T-helper 17 cell (primary cell): ENCODE results near the gene ABCA7. TPM values are rescaled to one million over a fixed set of nuclear protein-coding genes. Genes with fewer than 3 reads are reported as not detected.

ENCODE experiments used
- ATAC-seq: fragments of 150-1000 bp; cut with Tn5 transposase; 2 replicates; pipeline ENCODE4 v1.10.0; 2021; ENCODE audit warnings: mild to moderate bottlenecking, moderate library complexity
- DNase-seq, 3 donors: peaks; one replicate each; pipeline versions ENCODE4 v3.0.0 to v3.0.0-alpha.2; 2020 to 2021
- H3K9me3 ChIP-seq: one replicate; pipeline ENCODE4 v1.7.0; 2013; ENCODE audit warnings: low read length, mild to moderate bottlenecking; ENCODE audit not compliant: control insufficient read depth, poor library complexity, severe bottlenecking
- H3K27ac Mint-ChIP-seq: one replicate; pipeline ENCODE4 v1.8.0; 2022; ENCODE audit warnings: mild to moderate bottlenecking, moderate library complexity, mixed read lengths
- H3K27me3 Mint-ChIP-seq: one replicate; pipeline ENCODE4 v1.8.0; 2022; ENCODE audit warnings: mixed read lengths
- H3K36me3 Mint-ChIP-seq: one replicate; pipeline ENCODE4 v1.8.0; 2022; ENCODE audit warnings: low read depth, mixed read lengths
- H3K4me1 Mint-ChIP-seq: one replicate; pipeline ENCODE4 v1.8.0; 2022; ENCODE audit warnings: mild to moderate bottlenecking, mixed read lengths
- H3K4me3 Mint-ChIP-seq: one replicate; pipeline ENCODE4 v1.8.0; 2022; ENCODE audit warnings: mild to moderate bottlenecking, moderate library complexity, mixed read lengths
- total RNA-seq, 4 donors: library from RNA in 2 of 4; stranded (reverse) in 2 of 4; gene quantifications; one replicate each; pipeline ENCODE4 v1.2.3 and lab custom pipeline; 2022 to 2026

Gene ABCA7
- total RNA-seq, 2 donors from 2014 or later: 107 to 112 TPM

DNA sequence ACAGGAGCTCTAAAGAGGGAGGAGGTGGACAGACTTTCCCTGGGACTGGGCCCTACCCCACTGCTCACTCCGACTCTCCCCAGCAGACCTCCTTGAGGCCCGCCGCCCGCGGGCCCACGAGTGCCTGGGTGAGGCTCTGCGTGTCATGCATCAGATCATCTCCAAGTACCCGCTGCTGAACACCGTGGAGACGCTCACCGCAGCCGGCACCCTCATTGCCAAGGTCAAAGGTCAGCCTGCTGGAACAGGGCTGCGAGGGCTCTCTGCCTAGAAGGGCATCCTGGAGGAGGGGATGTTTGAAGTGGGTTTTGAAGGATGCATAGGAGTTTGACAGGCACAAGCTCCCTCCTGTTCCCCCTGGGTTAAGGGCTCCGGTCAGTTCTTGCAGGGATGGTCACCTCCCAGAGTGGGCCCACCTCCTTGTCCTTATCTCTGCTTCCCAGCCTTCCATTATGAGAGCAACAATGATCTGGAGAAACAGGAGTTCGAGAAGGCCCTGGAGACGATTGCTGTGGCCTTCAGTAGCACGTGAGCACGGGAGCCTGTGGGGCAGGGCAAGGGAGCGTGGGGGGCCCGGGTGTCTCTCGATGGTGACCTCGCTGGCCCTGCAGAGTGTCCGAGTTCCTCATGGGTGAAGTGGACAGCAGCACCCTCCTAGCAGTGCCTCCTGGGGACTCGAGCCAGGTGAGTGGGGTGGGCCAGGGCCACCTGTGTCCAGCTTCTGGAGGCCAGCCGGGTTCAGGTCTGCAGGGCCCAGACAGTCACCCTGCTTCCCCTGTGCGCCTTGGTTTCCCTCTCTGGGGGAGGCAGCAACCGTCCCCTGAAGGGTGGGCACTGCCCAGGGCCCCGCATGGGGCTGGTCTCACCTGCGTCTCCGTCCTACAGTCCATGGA lies 33.4 kb downstream of the ABCA7 start:
- no peaks in the 10 kb centered on the region for H3K9me3 ChIP-seq
- DNase-seq (peak in 1 of 3 donors; percentile 13), ATAC-seq (no peak)
- Mint-ChIP-seq H3K27me3 (no peaks in the 10 kb centered on the region), H3K27ac (peak overlapping the region; percentile 96), H3K36me3 (peaks cover 19% of the 10 kb centered on the region), H3K4me1 (peaks cover 48% of the 10 kb centered on the region), H3K4me3 (peak overlapping the region; percentile 79)

DNA sequence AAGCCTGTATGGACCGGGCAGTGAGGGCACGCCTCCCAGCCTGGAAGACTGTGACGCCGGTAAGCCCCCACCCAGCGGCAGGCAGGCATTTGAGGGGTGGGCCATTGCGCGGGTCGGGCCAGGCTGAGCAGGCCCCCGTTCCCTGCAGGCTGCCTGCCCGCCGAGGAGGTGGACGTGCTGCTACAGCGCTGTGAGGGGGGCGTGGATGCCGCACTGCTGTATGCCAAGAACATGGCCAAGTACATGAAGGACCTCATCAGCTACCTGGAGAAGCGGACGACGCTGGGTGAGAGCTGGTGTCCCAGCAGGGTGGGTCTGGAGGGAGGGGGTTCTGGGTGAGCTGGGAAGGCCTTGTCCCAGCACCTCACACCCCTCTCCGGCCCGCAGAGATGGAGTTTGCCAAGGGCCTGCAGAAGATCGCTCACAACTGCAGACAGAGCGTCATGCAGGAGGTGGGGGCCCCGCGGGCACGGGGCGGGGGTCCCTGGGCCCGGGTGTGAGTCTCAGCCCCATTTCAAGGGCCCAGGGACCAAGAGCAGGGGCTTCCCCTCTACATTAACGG lies 34.1 kb downstream of the ABCA7 start:
- H3K9me3 ChIP-seq: no peaks in the 10 kb centered on the region
- peaks cover 13% of the 10 kb centered on the region for H3K36me3 Mint-ChIP-seq
- peak overlapping the region; percentile 79 for H3K4me3 Mint-ChIP-seq
- peak overlapping the region; percentile 96 for H3K27ac Mint-ChIP-seq
- DNase-seq (no peak), ATAC-seq (no peak)
- H3K27me3 Mint-ChIP-seq: no peaks in the 10 kb centered on the region
- H3K4me1 Mint-ChIP-seq: peaks cover 43% of the 10 kb centered on the region

DNA sequence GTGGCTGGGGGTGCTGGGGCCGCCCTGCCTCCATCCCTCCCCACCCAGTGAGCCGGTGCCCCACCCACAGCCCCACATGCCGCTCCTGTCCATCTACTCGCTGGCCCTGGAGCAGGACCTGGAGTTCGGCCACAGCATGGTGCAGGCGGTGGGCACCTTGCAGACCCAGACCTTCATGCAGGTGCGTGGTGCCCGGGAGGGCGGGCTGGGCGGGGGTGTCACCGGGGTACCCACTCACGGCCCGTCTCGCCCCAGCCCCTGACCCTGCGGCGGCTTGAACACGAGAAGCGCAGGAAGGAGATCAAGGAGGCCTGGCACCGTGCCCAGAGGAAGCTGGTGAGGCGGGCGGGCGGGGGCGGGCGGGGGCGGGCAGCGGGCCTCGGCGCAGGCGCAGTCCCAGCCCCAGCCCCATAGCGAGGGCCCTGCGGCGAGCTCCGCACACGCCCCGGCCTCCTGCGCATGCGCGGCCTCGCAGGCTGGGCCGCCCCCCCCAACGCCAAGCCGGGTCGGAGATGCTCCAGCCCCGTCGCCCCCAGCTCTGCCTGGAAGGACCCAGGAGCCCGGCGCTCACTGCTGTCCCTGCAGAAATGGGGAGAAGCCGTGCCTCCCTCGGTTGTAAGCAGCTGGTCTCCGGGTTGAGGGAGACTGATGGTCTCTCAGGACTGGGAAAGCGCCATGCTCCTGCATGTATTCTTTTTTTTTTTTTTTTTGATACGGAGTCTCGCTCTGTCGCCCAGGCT lies 34.8 kb downstream of the ABCA7 start:
- peaks cover 41% of the 10 kb centered on the region for H3K4me1 Mint-ChIP-seq
- H3K27ac Mint-ChIP-seq: peak overlapping the region; percentile 97
- H3K9me3 ChIP-seq: no peaks in the 10 kb centered on the region
- H3K4me3 Mint-ChIP-seq: peak overlapping the region; percentile 79
- H3K36me3 Mint-ChIP-seq: peaks cover 9% of the 10 kb centered on the region
- DNase-seq (peak; percentile 91 to 95 (median 93)), ATAC-seq (peak; percentile 49)
- no peaks in the 10 kb centered on the region for H3K27me3 Mint-ChIP-seq

DNA sequence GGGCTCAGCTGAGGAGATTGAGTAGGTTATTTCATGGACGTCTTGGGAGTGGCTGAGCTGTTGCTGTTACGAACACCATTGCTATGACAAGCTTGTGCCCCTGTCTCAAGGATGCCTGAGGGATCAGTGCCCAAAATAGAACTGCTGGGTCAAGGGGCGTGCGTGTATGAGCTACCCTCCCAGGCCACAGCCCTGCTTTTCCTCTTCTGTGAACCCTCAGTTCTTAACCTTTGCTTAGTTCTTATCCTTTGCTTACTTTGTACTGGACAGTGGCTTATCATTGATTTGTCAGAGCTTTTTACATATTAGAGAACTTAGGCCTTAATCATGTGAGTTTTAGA lies 36.1 kb downstream of the ABCA7 start:
- Mint-ChIP-seq H3K27ac (peak overlapping the region; percentile 97), H3K27me3 (no peaks in the 10 kb centered on the region), H3K36me3 (peaks cover 9% of the 10 kb centered on the region), H3K4me1 (peaks cover 52% of the 10 kb centered on the region), H3K4me3 (peak overlapping the region; percentile 86)
- DNase-seq (no peak), ATAC-seq (no peak)
- no peaks in the 10 kb centered on the region for H3K9me3 ChIP-seq

DNA sequence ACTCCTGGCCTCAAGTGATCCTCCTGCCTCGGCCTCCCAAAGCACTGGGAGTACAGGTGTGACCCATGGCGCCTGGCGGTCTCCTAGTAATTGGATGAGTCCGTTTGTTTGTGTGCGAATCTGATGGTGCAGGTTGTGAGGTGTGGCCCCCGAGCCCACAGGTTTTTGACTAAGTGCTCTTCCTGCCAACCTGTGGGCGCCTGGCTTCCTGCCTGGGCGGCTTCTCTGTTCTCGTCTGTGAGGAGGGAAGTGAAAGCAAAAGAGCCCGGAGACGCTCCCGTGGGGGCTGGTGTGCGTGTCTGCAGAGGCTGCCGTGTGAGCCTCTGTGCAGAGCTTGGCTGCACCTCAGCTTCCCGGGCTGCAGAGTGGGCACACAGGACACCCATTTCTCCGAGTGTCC lies 37.0 kb downstream of the ABCA7 start:
- Mint-ChIP-seq H3K27me3 (no peaks in the 10 kb centered on the region), H3K4me3 (peak overlapping the region; percentile 92), H3K36me3 (peaks cover 6% of the 10 kb centered on the region), H3K27ac (peak overlapping the region; percentile 97), H3K4me1 (peaks cover 51% of the 10 kb centered on the region)
- ATAC-seq: peak; percentile 80
- peak; percentile 81 to 91 (median 85) for DNase-seq
- H3K9me3 ChIP-seq: no peaks in the 10 kb centered on the region

DNA sequence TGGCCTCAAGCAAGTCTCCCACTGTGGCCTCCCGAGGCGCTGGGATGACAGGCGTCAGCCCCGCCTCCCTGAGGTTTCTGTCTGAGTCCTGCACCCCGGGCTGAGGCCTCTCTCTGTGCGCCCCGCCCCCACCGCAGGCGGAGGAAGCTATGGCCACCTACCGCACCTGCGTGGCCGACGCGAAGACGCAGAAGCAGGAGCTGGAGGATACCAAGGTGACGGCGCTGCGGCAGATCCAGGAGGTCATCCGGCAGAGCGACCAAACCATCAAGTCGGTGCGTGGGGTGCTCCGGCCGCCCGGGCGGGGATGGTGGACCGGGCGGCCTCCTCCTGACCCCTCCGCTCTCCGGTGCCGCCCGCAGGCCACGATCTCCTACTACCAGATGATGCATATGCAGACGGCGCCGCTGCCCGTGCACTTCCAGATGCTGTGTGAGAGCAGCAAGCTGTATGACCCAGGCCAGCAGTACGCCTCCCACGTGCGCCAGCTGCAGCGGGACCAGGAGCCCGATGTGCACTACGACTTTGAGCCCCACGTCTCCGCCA lies 39.7 kb downstream of the ABCA7 start:
- no peaks in the 10 kb centered on the region for H3K27me3 Mint-ChIP-seq
- H3K27ac Mint-ChIP-seq: peak overlapping the region; percentile 97
- H3K4me3 Mint-ChIP-seq: peak overlapping the region; percentile 92
- H3K36me3 Mint-ChIP-seq: peaks cover 2% of the 10 kb centered on the region
- no peak for ATAC-seq
- H3K9me3 ChIP-seq: no peaks in the 10 kb centered on the region
- DNase-seq: no peak
- peaks cover 43% of the 10 kb centered on the region for H3K4me1 Mint-ChIP-seq

DNA sequence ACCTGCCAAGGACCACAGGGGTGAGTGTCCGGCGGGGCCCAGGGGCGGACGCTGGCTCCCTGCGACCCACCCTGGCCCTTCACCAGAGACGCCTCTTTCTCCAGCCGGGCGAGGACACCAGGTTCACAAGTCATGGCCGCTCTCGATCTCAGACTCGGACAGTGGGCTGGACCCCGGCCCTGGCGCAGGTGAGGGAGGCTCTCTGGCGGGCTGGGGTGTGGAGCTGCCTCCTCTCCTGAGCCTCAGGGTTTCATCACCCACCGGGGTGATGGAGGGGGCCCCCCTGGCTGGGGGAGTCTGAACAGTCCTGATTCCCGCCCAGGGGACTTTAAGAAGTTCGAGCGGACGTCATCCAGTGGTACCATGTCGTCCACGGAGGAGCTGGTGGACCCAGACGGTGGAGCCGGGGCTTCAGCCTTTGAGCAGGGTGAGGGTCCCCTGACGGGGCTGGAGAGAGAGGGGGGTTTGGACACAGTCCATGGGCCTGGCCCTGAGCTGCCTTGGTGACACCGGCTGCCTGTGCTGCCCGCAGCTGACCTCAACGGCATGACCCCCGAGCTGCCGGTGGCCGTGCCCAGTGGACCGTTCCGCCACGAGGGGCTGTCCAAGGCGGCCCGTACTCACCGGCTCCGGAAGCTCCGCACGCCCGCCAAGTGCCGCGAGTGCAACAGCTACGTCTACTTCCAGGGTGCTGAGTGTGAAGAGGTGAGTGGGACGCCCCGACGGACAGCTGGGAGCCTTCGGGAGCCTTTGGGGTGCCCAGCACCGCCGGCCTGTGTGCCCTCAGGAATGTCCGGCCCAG lies 40.7 kb downstream of the ABCA7 start:
- Mint-ChIP-seq H3K4me3 (peak overlapping the region; percentile 92), H3K4me1 (peaks cover 47% of the 10 kb centered on the region), H3K27ac (peak overlapping the region; percentile 97), H3K36me3 (peaks cover 6% of the 10 kb centered on the region), H3K27me3 (no peaks in the 10 kb centered on the region)
- DNase-seq (no peak), ATAC-seq (no peak)
- H3K9me3 ChIP-seq: no peaks in the 10 kb centered on the region

DNA sequence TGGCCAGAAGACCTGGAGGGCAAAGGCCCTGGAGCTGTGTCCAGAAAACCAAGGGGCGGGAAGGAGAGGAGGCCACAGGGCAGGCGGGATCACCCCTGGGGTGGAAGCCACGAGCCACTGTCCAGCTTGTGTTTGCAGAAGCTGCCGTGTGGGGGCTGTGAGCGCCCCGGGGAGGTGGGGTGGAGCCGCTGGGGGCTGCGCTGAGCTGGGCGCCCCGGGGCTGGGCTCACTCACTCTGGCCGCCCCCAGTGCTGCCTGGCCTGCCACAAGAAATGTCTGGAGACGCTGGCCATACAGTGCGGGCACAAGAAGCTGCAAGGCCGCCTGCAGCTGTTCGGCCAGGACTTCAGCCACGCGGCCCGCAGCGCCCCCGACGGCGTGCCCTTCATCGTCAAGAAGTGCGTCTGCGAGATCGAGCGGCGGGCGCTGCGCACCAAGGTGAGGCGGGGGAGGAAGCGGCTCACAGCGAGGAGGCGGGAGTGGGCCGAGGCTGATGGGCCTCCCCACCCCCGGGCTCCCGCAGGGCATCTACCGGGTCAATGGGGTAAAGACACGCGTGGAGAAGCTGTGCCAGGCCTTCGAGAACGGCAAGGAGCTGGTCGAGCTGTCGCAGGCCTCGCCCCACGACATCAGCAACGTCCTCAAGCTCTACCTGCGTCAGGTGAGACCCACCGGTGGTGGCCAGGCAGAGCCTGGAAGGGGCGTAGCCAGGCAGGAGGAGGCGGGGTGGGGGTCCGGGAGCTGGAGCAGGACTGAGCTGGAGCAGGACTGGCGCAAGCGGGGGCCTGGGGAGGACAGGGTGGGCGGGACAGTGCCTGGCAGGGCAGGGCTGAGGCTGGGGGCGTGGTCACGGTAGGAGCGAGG lies 41.6 kb downstream of the ABCA7 start:
- Mint-ChIP-seq H3K4me3 (peak overlapping the region; percentile 92), H3K4me1 (peaks cover 41% of the 10 kb centered on the region), H3K36me3 (peaks cover 7% of the 10 kb centered on the region)

DNA sequence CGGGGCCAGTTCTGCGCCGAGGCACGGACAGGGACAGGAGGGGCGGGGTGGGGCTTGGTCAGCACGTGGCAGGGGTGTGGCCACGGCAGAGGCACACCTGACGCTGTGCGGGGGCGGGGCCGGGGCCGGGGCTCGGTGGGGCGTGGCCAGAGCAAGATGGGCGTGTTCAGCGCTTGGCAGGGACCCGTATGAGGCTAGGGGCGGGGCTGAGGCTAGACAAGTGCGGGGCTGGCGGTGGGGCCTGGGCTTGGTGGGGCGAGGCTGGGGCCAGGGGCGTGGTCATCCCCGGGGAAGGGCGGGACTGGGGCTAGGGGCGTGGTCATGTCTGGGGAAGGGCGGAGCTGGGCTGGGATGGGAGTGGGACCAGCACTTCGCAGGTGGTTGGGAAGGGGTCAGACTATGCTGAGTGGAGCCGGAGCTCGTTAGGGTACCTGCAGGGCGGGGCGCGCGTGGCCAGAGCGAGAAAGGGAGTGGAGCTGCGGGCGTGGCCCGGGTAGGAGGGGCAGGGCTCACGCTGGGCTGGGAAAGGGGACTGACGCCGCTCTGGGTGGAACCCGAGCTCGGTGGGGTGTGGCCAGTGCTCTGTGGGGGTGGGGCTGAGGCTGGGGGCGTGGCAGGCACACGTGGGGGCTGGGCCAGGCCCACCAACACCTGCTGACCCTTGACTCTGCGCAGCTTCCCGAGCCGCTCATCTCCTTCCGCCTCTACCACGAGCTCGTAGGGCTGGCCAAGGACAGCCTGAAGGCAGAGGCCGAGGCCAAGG lies 42.4 kb downstream of the ABCA7 start:
- peak overlapping the region; percentile 84 for H3K27ac Mint-ChIP-seq
- peak overlapping the region; percentile 80 for H3K4me3 Mint-ChIP-seq
- ATAC-seq (peak; percentile 84), DNase-seq (peak; percentile 76 to 96 (median 88))
- H3K4me1 Mint-ChIP-seq: peaks cover 37% of the 10 kb centered on the region
- H3K9me3 ChIP-seq: no peaks in the 10 kb centered on the region
- peaks cover 7% of the 10 kb centered on the region for H3K36me3 Mint-ChIP-seq
- H3K27me3 Mint-ChIP-seq: no peaks in the 10 kb centered on the region

More for the DNA sequence above, 41.6 kb downstream of the ABCA7 start:
- Mint-ChIP-seq H3K27me3 (no peaks in the 10 kb centered on the region), H3K27ac (peak overlapping the region; percentile 97)
- peak in 1 of 3 donors; percentile 24 for DNase-seq
- no peak for ATAC-seq
- H3K9me3 ChIP-seq: no peaks in the 10 kb centered on the region

DNA sequence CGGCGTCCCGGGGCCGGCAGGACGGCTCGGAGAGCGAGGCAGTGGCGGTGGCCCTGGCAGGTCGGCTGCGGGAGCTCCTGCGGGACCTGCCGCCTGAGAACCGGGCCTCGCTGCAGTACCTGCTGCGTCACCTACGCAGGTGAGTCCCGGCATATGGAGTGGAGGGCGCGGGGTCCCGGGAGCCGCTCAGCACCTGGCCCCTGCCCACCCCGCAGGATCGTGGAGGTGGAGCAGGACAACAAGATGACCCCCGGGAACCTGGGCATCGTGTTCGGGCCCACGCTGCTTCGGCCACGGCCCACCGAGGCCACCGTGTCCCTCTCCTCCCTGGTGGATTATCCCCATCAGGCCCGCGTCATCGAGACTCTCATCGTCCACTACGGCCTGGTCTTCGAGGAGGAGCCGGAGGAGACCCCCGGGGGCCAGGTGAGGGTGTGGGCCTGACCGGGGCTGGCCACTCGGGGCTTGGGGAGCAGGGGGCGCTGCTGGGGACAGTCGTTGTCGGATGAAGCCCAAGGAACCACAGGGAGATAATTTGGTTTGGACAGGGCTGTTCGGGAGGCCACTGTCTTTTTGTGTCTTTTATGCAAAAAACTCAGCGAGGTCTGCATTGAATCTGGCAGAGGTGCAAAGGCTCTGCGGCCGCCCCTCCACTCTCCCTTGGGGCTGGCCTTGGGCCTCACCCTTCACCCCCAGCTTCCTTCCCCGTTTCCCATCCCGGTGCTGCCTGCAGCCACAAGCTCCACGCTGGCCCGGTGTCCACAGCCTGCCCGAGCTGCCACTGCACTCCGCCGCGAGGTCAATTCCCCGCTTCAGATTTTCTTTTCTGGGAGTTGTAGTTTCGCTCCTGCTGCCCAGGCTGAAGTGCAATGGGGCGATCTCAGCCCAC lies 43.3 kb downstream of the ABCA7 start:
- Mint-ChIP-seq H3K27me3 (no peaks in the 10 kb centered on the region), H3K36me3 (peaks cover 4% of the 10 kb centered on the region), H3K27ac (peak overlapping the region; percentile 90), H3K4me1 (peaks cover 40% of the 10 kb centered on the region), H3K4me3 (peak overlapping the region; percentile 49)
- DNase-seq: peak in 1 of 3 donors; percentile 15
- no peaks in the 10 kb centered on the region for H3K9me3 ChIP-seq
- ATAC-seq: no peak
